Heart left ventricle (tissue), 13 donors: Measurements from ENCODE around the gene COL24A1.
"Not testable (repeated sequence)": the region's sequence is repeated elsewhere in the genome, so short reads cannot be mapped to it uniquely, and the experiment has no call there.

Experiments
- CTCF ChIP-seq, 12 donors: fragments of 200-600 bp; sonication (generic) in 4 of 12; IDR thresholded peaks; one replicate each; pipeline versions ENCODE4 v1.5.0 to v1.8.0; 2018 to 2022; ENCODE audit warnings: antibody characterized with exemption in 12 of 12, mild to moderate bottlenecking in 5 of 12
- POLR2A ChIP-seq, 2 donors: fragments of 450-650 bp; IDR thresholded peaks; one replicate each; pipeline ENCODE4 v1.6.1; 2017; ENCODE audit warnings: antibody characterized with exemption in 2 of 2, mild to moderate bottlenecking in 2 of 2, moderate library complexity in 2 of 2
- donor health status: ischemic (EF 13 %, LVEDD 7.1; RV severe dilation, severe dysfunction).
- donor health status: DM: no; HTN: yes; CAD: no.
- donor health status: DM: no; HTN: no; CAD: no.
- donor health status: ischemic (EF 25% LVEDD 6.9; RV normal size, moderate dysfunction).
- donor health status: ischemic (EF 25% LVEDD 5.7; RV mildly dilated, moderate dysfunction).
- donor health status: ischemic (EF 35%, LVEDD 5.7; RV mildly dilated, moderate dysfunction).
- donor health status: nonischemic (EF 11% LVEDD 7.7; RV severe dilation, severe dysfunction).
- donor health status: DM: yes; HTN: yes; CAD: no.
- donor health status: PGD.
- donor health status: ischemic (EF 29% LVEDD 5.4; RV normal size, mild dysfunction).
- donor health status: nonischemic (EF 23%, LVEDD 6.1; RV moderate dilation, normal function).

GRCh38 chr1:86072474-86072873, 84.1 kb downstream of the COL24A1 start:
- not testable (repeated sequence) for TF ChIP-seq CTCF, POLR2A (IDR thresholded peaks at IDR 0.05)
